Measurements from ENCODE around the gene MEP1A.

DNA sequence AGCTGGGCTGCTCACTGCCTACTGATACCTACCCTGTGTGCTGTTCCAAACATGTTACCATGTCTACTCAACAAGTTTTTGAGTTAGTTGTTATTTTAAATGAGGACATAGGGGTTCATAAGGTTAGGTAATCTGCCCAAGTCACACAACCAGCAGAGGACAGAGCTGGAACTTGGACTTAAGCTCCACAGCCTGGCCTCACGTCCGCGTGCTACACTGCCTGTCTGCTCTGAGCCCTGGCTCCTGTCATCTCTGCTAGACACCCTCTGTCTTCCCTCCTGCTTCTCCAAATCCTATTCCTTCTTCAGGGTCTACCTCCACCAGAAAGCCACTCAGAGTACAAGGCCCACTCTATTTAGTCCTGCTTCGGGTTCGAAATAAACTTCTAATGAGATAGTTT, 28.2 kb upstream of the MEP1A start:
- TF ChIP-seq, protein P1, sequence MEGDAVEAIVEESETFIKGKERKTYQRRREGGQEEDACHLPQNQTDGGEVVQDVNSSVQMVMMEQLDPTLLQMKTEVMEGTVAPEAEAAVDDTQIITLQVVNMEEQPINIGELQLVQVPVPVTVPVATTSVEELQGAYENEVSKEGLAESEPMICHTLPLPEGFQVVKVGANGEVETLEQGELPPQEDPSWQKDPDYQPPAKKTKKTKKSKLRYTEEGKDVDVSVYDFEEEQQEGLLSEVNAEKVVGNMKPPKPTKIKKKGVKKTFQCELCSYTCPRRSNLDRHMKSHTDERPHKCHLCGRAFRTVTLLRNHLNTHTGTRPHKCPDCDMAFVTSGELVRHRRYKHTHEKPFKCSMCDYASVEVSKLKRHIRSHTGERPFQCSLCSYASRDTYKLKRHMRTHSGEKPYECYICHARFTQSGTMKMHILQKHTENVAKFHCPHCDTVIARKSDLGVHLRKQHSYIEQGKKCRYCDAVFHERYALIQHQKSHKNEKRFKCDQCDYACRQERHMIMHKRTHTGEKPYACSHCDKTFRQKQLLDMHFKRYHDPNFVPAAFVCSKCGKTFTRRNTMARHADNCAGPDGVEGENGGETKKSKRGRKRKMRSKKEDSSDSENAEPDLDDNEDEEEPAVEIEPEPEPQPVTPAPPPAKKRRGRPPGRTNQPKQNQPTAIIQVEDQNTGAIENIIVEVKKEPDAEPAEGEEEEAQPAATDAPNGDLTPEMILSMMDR (IDR thresholded peaks at IDR 0.05; ENCODE audit: insufficient read depth, low read length) = no peak
- no peak for TF ChIP-seq POLR2AphosphoS5 (IDR thresholded peaks at IDR 0.05; ENCODE audit: low read depth)
- TF ChIP-seq GABPA (IDR thresholded peaks at IDR 0.05; ENCODE audit: low read depth) = no peak
- TF ChIP-seq, protein P2, sequence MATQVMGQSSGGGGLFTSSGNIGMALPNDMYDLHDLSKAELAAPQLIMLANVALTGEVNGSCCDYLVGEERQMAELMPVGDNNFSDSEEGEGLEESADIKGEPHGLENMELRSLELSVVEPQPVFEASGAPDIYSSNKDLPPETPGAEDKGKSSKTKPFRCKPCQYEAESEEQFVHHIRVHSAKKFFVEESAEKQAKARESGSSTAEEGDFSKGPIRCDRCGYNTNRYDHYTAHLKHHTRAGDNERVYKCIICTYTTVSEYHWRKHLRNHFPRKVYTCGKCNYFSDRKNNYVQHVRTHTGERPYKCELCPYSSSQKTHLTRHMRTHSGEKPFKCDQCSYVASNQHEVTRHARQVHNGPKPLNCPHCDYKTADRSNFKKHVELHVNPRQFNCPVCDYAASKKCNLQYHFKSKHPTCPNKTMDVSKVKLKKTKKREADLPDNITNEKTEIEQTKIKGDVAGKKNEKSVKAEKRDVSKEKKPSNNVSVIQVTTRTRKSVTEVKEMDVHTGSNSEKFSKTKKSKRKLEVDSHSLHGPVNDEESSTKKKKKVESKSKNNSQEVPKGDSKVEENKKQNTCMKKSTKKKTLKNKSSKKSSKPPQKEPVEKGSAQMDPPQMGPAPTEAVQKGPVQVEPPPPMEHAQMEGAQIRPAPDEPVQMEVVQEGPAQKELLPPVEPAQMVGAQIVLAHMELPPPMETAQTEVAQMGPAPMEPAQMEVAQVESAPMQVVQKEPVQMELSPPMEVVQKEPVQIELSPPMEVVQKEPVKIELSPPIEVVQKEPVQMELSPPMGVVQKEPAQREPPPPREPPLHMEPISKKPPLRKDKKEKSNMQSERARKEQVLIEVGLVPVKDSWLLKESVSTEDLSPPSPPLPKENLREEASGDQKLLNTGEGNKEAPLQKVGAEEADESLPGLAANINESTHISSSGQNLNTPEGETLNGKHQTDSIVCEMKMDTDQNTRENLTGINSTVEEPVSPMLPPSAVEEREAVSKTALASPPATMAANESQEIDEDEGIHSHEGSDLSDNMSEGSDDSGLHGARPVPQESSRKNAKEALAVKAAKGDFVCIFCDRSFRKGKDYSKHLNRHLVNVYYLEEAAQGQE (IDR thresholded peaks at IDR 0.05; ENCODE audit: insufficient replicate concordance, low read depth) = no peak
- TF ChIP-seq SPI1 (IDR thresholded peaks at IDR 0.05; ENCODE audit: borderline replicate concordance, low read depth) = no peak

All from HL-60 (cell line).